H1 (cell line): Measurements from ENCODE around the gene KRTAP9-7.

Source experiments
- CTCF ChIP-seq, 3 experiments: IDR thresholded peaks; 1 replicate in 2 of 3; 2 replicates in 1 of 3; pipeline versions ENCODE4 v1.5.1 to v1.6.1; 2011; ENCODE audit warnings: low read length in 3 of 3, mild to moderate bottlenecking in 3 of 3, inconsistent platforms in 2 of 3, low read depth in 1 of 3, moderate library complexity in 1 of 3; ENCODE audit not compliant: insufficient read depth in 1 of 3; ENCODE audit errors: control extremely low read depth in 1 of 3
- EP300 ChIP-seq, 2 experiments: IDR thresholded peaks; 1 replicate in 1 of 2; 2 replicates in 1 of 2; pipeline ENCODE4 v1.6.1; 2011 to 2012; ENCODE audit warnings: low read depth in 2 of 2, low read length in 2 of 2, mild to moderate bottlenecking in 2 of 2, borderline replicate concordance in 1 of 2, inconsistent platforms in 1 of 2, moderate library complexity in 1 of 2
- GABPA ChIP-seq: IDR thresholded peaks from 2 replicates; pipeline ENCODE4 v1.6.1; 2011; ENCODE audit warnings: mild to moderate bottlenecking, low read length, moderate library complexity, borderline replicate concordance; ENCODE audit not compliant: insufficient read depth
- HDAC2 ChIP-seq, 2 experiments: fragments of 300-600 bp in 1 of 2; sonication (generic) in 1 of 2; IDR thresholded peaks; 2 replicates each; pipeline ENCODE4 v1.6.1; 2011 to 2012; ENCODE audit warnings: low read depth in 2 of 2, low read length in 2 of 2, mild to moderate bottlenecking in 2 of 2, moderate library complexity in 2 of 2, borderline replicate concordance in 1 of 2, inconsistent platforms in 1 of 2
- NANOG ChIP-seq: IDR thresholded peaks from 2 replicates; pipeline ENCODE4 v1.6.1; 2011; ENCODE audit warnings: low read length, low read depth, mild to moderate bottlenecking, inconsistent platforms; ENCODE audit not compliant: insufficient read depth, poor library complexity, severe bottlenecking

DNA sequence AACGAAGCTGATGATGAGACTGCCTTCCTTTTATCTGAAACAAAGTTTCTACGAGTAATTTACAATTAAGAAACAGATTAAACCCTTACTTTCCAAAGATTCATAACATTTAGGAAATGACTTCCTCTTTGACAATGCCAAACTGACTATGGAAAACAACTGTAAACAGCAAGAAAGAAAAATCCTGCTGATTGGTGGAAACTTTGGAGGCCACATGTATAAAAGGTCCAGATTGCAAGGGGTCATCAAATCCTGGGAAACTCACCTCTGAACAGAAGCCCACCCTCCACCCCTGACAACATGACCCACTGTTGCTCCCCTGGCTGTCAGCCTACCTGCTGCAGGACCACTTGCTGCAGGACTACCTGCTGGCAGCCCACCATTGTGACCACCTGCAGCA, 10.4 kb upstream of the KRTAP9-7 start, which contains the start of gene KRTAP9-6:
- no peak for TF ChIP-seq CTCF (IDR thresholded peaks at IDR 0.05; ENCODE audit: control extremely low read depth in 1 of 3, insufficient read depth in 1 of 3, low read depth in 1 of 3, low read length in 3 of 3)
- no peak for TF ChIP-seq HDAC2 (IDR thresholded peaks at IDR 0.05; ENCODE audit: borderline replicate concordance in 1 of 2, low read depth in 2 of 2, low read length in 2 of 2)
- no peak for TF ChIP-seq EP300 (IDR thresholded peaks at IDR 0.05; ENCODE audit: borderline replicate concordance in 1 of 2, low read depth in 2 of 2, low read length in 2 of 2)
- TF ChIP-seq NANOG = no peak
- TF ChIP-seq GABPA = no peak
